GM12875 (cell line): ENCODE data around the gene GOLM1.

ENCODE experiments used
- H3K4me3 ChIP-seq: one replicate; pipeline ENCODE4 v1.5.1; 2011; ENCODE audit warnings: low read depth, low read length, control low read depth
- CTCF ChIP-seq: IDR thresholded peaks from 2 replicates; pipeline ENCODE4 v1.5.1; 2011; ENCODE audit warnings: low read depth, mild to moderate bottlenecking, control low read depth, inconsistent platforms, low read length, moderate library complexity, borderline replicate concordance; ENCODE audit not compliant: insufficient read depth

Gene GOLM1

DNA sequence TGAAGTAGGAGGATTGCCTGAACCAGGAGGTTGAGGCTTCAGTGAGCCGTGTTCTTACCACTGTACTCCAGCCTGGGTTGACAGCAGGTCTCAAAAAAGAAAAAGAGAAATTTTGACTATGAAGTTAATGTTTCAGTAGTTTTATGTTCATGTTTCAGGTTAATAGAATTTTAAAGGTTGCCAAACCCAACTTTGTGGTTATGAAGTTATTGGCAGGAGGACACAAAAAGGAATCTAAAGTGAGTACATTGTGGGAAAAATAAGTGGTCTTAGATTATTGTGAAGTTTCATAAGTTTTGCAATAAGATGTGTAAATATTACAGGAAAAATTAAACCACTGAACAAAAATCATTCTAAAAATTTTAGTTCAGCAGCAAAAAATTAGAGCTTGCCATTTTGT is 78.6 kb downstream of the GOLM1 start:
- TF ChIP-seq CTCF, result no peak
- no peak overlapping the region for H3K4me3 ChIP-seq

DNA sequence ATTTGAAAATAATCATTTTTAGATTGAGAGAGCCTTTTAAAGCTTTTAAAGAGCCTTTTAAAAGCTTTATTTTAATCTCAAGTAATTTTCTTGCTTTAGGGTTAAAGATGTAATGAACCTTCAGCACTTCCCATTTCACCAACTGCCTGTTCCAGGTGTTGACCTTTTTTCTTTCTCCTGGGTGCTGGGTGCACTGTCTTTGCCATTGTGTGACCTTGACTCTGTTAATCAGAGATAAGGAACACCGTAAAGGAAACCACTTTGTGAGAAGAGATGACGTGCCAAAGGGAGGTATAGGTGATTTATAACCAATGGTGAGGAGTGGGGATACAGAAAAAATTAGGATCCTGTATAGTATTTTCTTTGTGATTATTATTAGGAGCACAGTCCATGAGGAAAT is 90.2 kb downstream of the GOLM1 start:
- no peak for TF ChIP-seq CTCF

GRCh38 chr9:86005253-86005775 is 94.0 kb downstream of the GOLM1 start:
- no peak for TF ChIP-seq CTCF
- no peak overlapping the region for H3K4me3 ChIP-seq

More for the DNA sequence above, 90.2 kb downstream of the GOLM1 start:
- no peak overlapping the region for H3K4me3 ChIP-seq

DNA sequence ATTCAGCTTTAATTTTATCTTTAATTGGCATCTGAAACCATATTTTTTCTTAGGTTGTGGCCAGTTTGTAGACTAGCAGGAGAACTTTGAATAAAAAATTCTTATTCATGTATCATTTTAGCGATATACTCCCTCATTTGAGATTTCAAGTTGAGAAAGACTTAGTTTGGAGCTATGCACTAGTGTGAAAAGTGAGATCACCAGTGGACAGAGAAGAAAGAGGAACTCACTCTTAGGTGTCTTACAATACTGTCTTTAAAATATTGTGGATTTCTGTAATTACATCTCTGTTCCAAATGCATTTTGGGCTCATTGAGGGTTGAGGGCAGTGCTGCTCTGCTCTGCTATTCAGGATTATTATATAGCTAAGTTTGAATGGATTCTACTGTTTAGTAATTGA is 103.8 kb downstream of the GOLM1 start:
- H3K4me3 ChIP-seq, result no peak overlapping the region
- no peak for TF ChIP-seq CTCF

DNA sequence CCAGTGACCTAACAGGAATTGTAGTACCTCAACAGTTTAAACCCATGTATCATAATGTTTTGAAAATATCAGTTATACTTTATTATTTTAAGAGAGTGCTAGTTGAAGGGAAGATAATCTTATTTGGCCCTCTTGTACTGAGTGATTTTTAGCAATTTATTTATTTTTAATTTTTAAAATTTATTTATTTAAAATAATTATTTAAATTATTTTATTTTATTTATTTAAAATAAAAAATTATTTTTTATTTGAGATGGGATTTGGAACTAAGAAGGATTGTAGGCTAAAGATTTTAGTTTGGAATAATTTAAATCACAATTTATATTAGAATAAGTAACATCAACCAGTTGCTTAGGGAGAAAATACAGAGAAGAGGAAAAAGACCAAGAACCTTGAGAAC is 104.3 kb downstream of the GOLM1 start:
- no peak for TF ChIP-seq CTCF
- H3K4me3 ChIP-seq, result no peak overlapping the region

DNA sequence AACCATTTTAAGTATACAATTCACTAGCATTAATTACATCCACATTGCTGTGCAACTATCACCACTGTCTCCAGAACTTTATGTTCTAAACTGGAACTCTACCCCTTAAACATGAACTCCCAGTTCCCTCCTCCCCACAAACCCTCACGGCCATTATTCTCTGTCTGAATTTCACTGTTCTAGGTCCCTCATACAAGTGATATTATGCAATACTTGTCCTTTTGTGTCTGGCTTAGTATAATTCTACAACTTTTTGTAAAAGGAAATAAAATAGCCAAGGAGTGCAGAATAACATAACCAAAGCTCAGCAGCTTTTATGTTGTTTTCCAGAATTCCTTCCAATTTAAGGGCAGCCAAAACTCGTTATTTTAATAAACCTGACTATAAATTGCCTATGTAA is 105.2 kb downstream of the GOLM1 start:
- no peak for TF ChIP-seq CTCF
- no peak overlapping the region for H3K4me3 ChIP-seq

DNA sequence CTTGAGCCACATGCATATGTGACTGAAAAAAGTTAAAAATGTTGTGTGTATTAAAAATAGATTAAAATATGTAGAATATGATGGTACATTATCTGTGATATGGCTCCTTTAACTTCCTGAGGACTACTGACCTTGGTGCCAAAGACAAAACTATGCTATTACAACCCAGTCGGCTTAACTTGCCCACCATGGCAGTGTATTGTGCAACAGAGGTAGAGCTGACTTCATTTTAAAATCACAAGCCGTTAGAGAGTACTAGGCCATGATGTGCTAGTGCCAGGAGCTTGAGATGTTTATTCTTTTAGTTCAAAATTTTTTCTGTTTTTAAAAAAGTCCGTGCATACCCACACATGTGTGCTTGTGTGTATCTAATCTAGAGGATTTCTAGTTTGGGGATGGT is 112.1 kb downstream of the GOLM1 start:
- no peak for TF ChIP-seq CTCF
- no peak overlapping the region for H3K4me3 ChIP-seq
